B cell (primary cell): ENCODE results near the gene OSM.

Experiments used
- CTCF ChIP-seq: fragments of 200-600 bp; IDR thresholded peaks from one replicate; pipeline ENCODE4 v1.8.0; 2022; ENCODE audit warnings: antibody characterized with exemption, mild to moderate bottlenecking
- EZH2 ChIP-seq: IDR thresholded peaks from 2 replicates; pipeline ENCODE4 v1.6.1; 2012; ENCODE audit warnings: borderline replicate concordance, low read depth, mild to moderate bottlenecking, moderate library complexity, low read length; ENCODE audit not compliant: insufficient read depth, poor library complexity, severe bottlenecking

GRCh38 chr22:30260682-30261081 is 6.0 kb downstream of the OSM start:
- TF ChIP-seq CTCF: no peak
- no peak for TF ChIP-seq EZH2
